Heart left ventricle (tissue), 16 donors: ENCODE results near the gene PTCHD1. TPM values are rescaled to one million over a fixed set of nuclear protein-coding genes. Genes with fewer than 3 reads are reported as not detected.

Source experiments
- ATAC-seq, 4 donors: fragments of 200-7000 bp; cut with Tn5 transposase; one replicate each; pipeline ENCODE4 v1.9.1; 2020 to 2022; ENCODE audit warnings: moderate library complexity in 4 of 4, mild to moderate bottlenecking in 3 of 4, moderate number of reproducible peaks in 1 of 4
- DNase-seq, 5 donors: peaks; one replicate each; pipeline ENCODE4 v3.0.0-alpha.2; 2020
- H3K27ac ChIP-seq, 12 donors: fragments of 200-600 bp; sonication (generic) in 4 of 12; one replicate each; pipeline versions ENCODE4 v1.5.0 to v1.8.0; 2016 to 2022; ENCODE audit warnings: mild to moderate bottlenecking in 2 of 12
- H3K27me3 ChIP-seq, 9 donors: fragments of 200-600 bp; sonication (generic) in 2 of 9; one replicate each; pipeline versions ENCODE4 v1.5.1 to v1.8.0; 2016 to 2022; ENCODE audit warnings: mild to moderate bottlenecking in 3 of 9
- H3K36me3 ChIP-seq, 9 donors: fragments of 200-600 bp; sonication (generic) in 2 of 9; one replicate each; pipeline versions ENCODE4 v1.5.0 to v1.8.0; 2018 to 2022; ENCODE audit warnings: mild to moderate bottlenecking in 2 of 9
- H3K4me1 ChIP-seq, 12 donors: fragments of 200-600 bp; sonication (generic) in 4 of 12; one replicate each; pipeline versions ENCODE4 v1.5.0 to v1.8.0; 2016 to 2022; ENCODE audit warnings: mild to moderate bottlenecking in 3 of 12
- H3K4me3 ChIP-seq, 12 donors: fragments of 200-600 bp; sonication (generic) in 4 of 12; one replicate each; pipeline versions ENCODE4 v1.5.0 to v1.8.0; 2017 to 2022; ENCODE audit warnings: mild to moderate bottlenecking in 9 of 12, moderate library complexity in 4 of 12
- H3K9me3 ChIP-seq, 12 donors: fragments of 200-600 bp; sonication (generic) in 4 of 12; one replicate each; pipeline versions ENCODE4 v1.5.0 to v1.8.0; 2016 to 2022; ENCODE audit warnings: mild to moderate bottlenecking in 1 of 12
- POLR2A ChIP-seq, 2 donors: fragments of 450-650 bp; IDR thresholded peaks; one replicate each; pipeline ENCODE4 v1.6.1; 2017; ENCODE audit warnings: antibody characterized with exemption in 2 of 2, mild to moderate bottlenecking in 2 of 2, moderate library complexity in 2 of 2
- WGBS, 4 donors: extraction: QIAGEN DNeasy Blood & Tissue Kit in 2 of 4; methylation state at CpG; one replicate each; pipeline versions ENCODE4 v1.1.5 to v1.1.7; 2013 to 2018; 5-methylcytosine and 5-hydroxymethylcytosine counted together
- intact Hi-C, 10 donors: fragments of 100-400 bp; cut with DNase I; formaldehyde crosslinking; loops; one replicate each; pipeline versions ENCODE4 v1.11.1 to v1.14.2; 2022
- polyA plus RNA-seq, 2 donors: library from polyadenylated mRNA; stranded (reverse); fragments of 200-250 nt; gene quantifications; one replicate each; pipeline ENCODE4 v1.2.3, GENCODE V29; 2013
- total RNA-seq, 9 donors: library from RNA; depleted of rRNA in 2 of 9; stranded (reverse); fragments of >200 nt in 2 of 9; fragmentation: NEBNext Ultra II Directional in 3 of 9; extraction: Animal tissue kit (Norgen Biotek cat#: 25700) in 3 of 9; gene quantifications; one replicate each; pipeline versions ENCODE4 v1.1.0 to v1.2.4, GENCODE V29; 2016 to 2023
- TF ChIP-seq, protein P1 (sequence below), 12 donors: fragments of 200-600 bp; sonication (generic) in 4 of 12; IDR thresholded peaks; one replicate each; pipeline versions ENCODE4 v1.5.0 to v1.8.0; 2018 to 2022; ENCODE audit warnings: antibody characterized with exemption in 12 of 12, mild to moderate bottlenecking in 5 of 12
- donor health status: ischemic (EF 13 %, LVEDD 7.1; RV severe dilation, severe dysfunction).
- donor health status: healthy with polysubstance abuse.
- donor health status: DM: no; HTN: yes; CAD: no.
- donor health status: DM: no; HTN: no; CAD: no.
- donor health status: ischemic (EF 25% LVEDD 6.9; RV normal size, moderate dysfunction).
- donor health status: ischemic (EF 25% LVEDD 5.7; RV mildly dilated, moderate dysfunction).
- donor health status: healthy.
- donor health status: DM: yes; HTN: yes; CAD: no.
- donor health status: ischemic (EF 35%, LVEDD 5.7; RV mildly dilated, moderate dysfunction).
- donor health status: nonischemic (EF 11% LVEDD 7.7; RV severe dilation, severe dysfunction).
- donor health status: DM: yes; HTN: yes; CAD: no.
- donor health status: PGD.
- donor health status: ischemic (EF 29% LVEDD 5.4; RV normal size, mild dysfunction).
- donor health status: nonischemic (EF 23%, LVEDD 6.1; RV moderate dilation, normal function).

Gene PTCHD1
- total and polyA plus RNA-seq, 11 donors = under 0.01 to 0.12 (median 0.07) TPM; not detected in 4

DNA sequence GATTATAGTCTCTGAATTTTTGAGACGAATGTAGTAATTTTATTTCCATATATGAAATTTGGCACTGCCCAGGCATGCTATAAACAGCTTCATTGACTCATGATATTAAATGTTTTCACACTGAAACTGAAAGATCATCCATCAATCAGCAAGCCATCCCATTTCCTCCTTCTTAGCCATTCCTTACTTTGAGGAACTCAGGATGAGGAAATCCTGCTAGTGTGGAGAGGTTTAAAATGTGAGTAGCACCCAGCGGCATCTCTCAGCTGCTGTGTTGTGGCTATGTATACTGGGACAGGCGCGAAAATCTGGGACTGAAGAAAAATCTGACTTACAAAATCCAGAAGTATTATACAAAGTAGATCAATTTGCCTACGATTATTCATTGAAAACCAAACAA, 52.1 kb downstream of the PTCHD1 start:
- ATAC-seq = no peak
- peaks cover 0 to 5% (median 0%) of the 10 kb centered on the region in 9 donors for H3K27me3 ChIP-seq
- TF ChIP-seq, protein P1, sequence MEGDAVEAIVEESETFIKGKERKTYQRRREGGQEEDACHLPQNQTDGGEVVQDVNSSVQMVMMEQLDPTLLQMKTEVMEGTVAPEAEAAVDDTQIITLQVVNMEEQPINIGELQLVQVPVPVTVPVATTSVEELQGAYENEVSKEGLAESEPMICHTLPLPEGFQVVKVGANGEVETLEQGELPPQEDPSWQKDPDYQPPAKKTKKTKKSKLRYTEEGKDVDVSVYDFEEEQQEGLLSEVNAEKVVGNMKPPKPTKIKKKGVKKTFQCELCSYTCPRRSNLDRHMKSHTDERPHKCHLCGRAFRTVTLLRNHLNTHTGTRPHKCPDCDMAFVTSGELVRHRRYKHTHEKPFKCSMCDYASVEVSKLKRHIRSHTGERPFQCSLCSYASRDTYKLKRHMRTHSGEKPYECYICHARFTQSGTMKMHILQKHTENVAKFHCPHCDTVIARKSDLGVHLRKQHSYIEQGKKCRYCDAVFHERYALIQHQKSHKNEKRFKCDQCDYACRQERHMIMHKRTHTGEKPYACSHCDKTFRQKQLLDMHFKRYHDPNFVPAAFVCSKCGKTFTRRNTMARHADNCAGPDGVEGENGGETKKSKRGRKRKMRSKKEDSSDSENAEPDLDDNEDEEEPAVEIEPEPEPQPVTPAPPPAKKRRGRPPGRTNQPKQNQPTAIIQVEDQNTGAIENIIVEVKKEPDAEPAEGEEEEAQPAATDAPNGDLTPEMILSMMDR (IDR thresholded peaks at IDR 0.05) = no peak
- TF ChIP-seq POLR2A (IDR thresholded peaks at IDR 0.05) = no peak
- H3K4me3 ChIP-seq = no peak overlapping the region
- intact Hi-C loops = no loop called here
- H3K4me1 ChIP-seq = no peaks in the 10 kb centered on the region
- 58 to 75% (median 67%) methylated on average over 5 of the region's 5 CpGs for WGBS, 4 donors
- DNase-seq = no peak
- no peaks in the 10 kb centered on the region for H3K36me3 ChIP-seq
- no peak overlapping the region for H3K27ac ChIP-seq
- no peaks in the 10 kb centered on the region for H3K9me3 ChIP-seq

DNA sequence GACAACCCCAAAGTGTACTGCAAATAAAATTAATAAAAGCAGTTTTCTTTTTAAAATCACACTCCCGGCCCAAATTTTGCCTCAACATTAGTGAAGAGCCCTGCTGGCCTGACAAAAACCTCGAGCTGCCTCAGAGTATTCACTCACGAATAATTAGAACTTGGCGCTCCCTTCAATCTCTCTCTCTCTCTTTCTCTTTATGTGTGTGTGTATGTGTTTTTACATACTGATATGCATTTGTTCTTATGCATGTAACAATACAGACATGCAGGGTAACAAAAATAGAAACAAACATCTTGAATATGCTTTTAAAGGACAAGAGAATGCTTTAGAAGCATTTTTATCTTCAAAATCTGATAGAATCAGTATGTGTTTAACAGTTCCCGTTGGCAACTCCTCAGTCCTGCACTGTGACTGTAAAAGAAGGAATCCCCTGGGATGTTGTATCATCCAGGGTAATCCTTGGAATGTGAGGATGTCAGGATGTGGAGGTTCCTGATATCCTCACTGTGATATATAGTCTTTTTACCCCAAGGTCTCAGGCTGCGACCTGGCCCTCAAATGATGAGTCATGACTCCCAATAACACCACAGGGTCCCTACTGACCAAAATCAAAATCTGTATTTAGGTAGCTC, 53.0 kb downstream of the PTCHD1 start:
- no peaks in the 10 kb centered on the region for H3K9me3 ChIP-seq
- no peak for TF ChIP-seq POLR2A (IDR thresholded peaks at IDR 0.05)
- TF ChIP-seq, protein P1 (IDR thresholded peaks at IDR 0.05) = no peak
- no peak overlapping the region for H3K4me3 ChIP-seq
- ATAC-seq = no peak
- H3K27ac ChIP-seq = no peak overlapping the region
- no peak for DNase-seq
- intact Hi-C loops = no loop called here
- WGBS, 4 donors = 66 to 81% (median 75%) methylated on average over 6 of the region's 6 CpGs
- no peaks in the 10 kb centered on the region for H3K4me1 ChIP-seq
- H3K27me3 ChIP-seq = peaks cover 0 to 5% (median 0%) of the 10 kb centered on the region in 9 donors
- no peaks in the 10 kb centered on the region for H3K36me3 ChIP-seq

DNA sequence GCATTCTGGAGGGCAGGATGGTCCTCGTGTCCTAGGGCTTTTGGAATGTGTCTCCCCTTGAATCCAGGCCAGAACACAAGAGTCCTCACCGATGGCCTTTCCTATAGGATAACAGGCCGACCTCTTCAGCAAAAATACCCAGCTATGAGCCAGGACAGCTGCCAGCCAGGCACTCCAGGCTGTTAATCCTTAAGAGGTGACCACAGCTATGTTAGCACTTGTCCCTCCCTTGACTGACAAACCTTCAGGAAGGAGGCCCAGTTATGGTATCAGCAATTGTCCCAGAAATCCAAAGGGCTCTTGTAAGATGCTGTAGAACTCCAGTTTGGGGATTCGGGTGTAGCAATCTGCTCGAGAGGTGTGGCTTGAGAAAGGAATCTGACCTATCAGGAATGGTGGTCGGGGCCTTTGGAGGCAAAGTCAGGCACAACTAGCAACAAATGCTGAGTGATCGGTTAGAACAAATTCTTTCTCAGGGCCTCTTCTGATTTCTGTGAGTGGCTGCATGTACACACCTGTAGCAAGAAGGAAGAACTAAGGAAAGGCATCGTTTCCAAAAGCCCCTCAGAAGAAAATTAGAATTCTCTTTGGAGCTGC, 54.6 kb downstream of the PTCHD1 start:
- no peak overlapping the region for H3K4me3 ChIP-seq
- ATAC-seq = no peak
- WGBS, 4 donors = 55 to 77% (median 59%) methylated on average over 8 of the region's 8 CpGs
- peaks cover 0 to 5% (median 0%) of the 10 kb centered on the region in 9 donors for H3K27me3 ChIP-seq
- H3K36me3 ChIP-seq = no peaks in the 10 kb centered on the region
- H3K9me3 ChIP-seq = no peaks in the 10 kb centered on the region
- H3K4me1 ChIP-seq = no peaks in the 10 kb centered on the region
- no peak for DNase-seq
- TF ChIP-seq POLR2A (IDR thresholded peaks at IDR 0.05) = no peak
- TF ChIP-seq, protein P1 (IDR thresholded peaks at IDR 0.05) = no peak
- no peak overlapping the region for H3K27ac ChIP-seq
- intact Hi-C loops = no loop called here

DNA sequence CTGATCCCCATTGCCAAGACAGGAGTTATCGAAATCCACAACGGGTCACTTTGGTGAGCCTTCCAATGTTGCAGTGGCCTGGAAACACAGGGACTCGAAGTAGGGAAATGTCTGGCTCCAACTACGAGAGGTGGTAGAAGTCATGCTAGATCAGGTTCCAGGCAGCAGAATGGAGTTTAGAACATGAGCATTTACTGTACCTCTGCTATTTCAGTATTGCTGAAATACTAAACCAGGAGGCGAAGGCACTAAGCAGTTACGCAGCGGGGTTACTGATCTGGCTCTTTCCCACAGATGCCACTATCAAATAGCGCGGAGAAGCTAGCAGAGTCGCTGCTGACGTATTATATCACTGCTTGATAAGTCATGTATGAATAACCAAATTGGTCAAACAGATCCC, 56.3 kb downstream of the PTCHD1 start:
- H3K4me3 ChIP-seq = no peak overlapping the region
- H3K9me3 ChIP-seq = no peaks in the 10 kb centered on the region
- H3K27ac ChIP-seq = no peak overlapping the region
- ATAC-seq = no peak
- intact Hi-C loops = no loop called here
- TF ChIP-seq, protein P1 (IDR thresholded peaks at IDR 0.05) = no peak
- no peak for TF ChIP-seq POLR2A (IDR thresholded peaks at IDR 0.05)
- WGBS, 4 donors = 86 to 97% (median 89%) methylated on average over 11 of the region's 11 CpGs
- H3K4me1 ChIP-seq = no peaks in the 10 kb centered on the region
- H3K36me3 ChIP-seq = no peaks in the 10 kb centered on the region
- DNase-seq = no peak
- no peaks in the 10 kb centered on the region for H3K27me3 ChIP-seq
